Measurements from ENCODE around the gene LECT2.

Gene LECT2

DNA sequence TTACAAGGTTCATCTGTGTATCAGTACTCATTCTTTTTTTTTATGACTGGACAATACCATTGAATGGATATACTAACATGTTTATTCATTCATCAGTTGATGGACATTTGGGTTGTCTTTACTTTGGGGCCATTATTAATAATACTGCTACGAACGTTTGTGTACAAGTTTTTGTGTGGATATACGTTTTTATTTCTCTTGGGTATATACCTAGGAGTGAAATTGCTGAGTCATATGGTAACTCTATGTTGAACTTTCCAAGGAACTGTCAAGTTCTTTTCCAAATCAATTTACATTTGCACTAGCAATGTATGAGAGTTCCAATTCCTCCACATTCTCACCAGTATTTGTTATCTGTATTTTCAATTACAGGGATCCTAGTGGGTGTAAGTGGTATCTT, 12.0 kb upstream of the LECT2 start:
- DNase-seq, result no peak
- Mint-ChIP-seq H3K9me3 (no peaks in the 10 kb centered on the region), H3K27me3 (no peaks in the 10 kb centered on the region), H3K36me3 (no peaks in the 10 kb centered on the region), H3K27ac (no peak overlapping the region), H3K4me3 (no peak overlapping the region), H3K4me1 (no peaks in the 10 kb centered on the region)
- CTCF ChIA-PET, result no interaction called here

DNA sequence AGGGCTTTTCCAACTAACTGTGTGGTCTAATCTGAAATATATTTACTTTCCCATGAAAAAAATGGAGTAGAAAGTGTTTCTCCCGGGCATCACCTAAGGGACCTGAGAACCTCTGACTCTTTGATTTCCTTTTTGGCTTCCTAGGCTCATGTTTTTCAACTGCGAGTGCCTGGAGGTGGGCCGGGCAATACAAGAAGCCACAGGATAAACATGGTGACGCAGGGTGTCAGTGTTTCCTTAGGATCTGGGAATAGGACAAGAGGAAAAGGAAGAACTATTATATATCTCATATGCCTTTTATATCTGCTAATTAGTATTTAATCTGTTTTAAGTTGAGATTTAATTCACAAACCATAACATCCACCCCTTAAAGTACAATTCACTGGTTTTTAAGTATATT, 11.4 kb upstream of the LECT2 start:
- no peak overlapping the region for H3K27ac Mint-ChIP-seq
- no peaks in the 10 kb centered on the region for H3K27me3 Mint-ChIP-seq

DNA sequence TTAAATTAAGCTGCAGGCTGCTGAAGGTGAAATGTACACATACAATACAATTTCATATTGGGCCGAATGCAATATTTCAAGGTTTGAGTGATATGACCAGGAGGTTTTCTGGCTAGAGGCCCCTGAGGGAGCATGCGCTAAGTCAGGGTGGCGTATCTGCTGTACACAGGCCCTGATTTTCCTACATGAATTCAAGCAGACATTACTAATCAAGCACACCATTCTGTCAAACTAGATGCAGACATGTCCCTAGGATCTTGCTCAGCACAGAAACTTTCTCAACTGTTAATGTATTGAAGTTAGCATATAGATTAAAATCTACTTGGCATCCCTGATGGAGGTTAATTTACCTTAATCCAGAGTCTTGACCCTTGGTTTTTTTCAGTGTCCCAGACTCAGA, 10.7 kb upstream of the LECT2 start:
- Mint-ChIP-seq H3K4me1 (no peaks in the 10 kb centered on the region), H3K36me3 (no peaks in the 10 kb centered on the region), H3K27me3 (no peaks in the 10 kb centered on the region), H3K9me3 (no peaks in the 10 kb centered on the region), H3K27ac (no peak overlapping the region), H3K4me3 (no peak overlapping the region)
- CTCF ChIA-PET, result no interaction called here
- no peak for DNase-seq

More for the DNA sequence above, 11.4 kb upstream of the LECT2 start:
- DNase-seq, result no peak
- H3K36me3 Mint-ChIP-seq, result no peaks in the 10 kb centered on the region
- H3K4me3 Mint-ChIP-seq, result no peak overlapping the region
- no peaks in the 10 kb centered on the region for H3K4me1 Mint-ChIP-seq
- no peaks in the 10 kb centered on the region for H3K9me3 Mint-ChIP-seq
- CTCF ChIA-PET, result no interaction called here

DNA sequence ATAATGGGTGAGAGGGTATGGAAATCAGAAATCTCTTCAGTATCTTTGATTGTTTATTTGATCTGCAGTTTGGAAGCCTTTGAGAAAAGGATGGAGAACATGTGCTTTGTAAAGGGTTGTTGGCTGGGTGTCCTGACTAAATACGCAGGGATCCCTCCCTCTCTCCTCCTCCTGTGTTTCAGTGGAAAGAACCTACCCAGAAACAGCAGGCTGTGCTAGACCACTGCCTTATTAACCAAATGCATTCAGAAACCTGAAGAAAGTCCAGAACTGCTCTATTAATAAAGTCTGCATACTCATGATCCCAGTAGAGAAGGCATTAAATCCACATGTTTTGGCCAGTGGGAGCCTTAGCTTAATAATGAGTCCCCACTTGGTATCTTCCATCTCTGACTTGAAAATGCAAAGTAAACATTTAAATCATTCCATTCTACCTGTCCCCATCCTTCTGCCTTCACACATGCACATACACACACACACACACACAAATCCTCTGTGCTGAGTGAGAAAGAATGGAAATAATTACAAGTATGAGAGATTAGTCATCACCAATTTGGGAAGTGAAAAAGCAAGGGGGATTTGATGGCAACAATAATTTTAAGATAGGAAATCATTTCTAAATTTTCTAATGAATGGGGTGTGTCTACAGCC, 10.0 kb upstream of the LECT2 start:
- no peaks in the 10 kb centered on the region for H3K4me1 Mint-ChIP-seq

DNA sequence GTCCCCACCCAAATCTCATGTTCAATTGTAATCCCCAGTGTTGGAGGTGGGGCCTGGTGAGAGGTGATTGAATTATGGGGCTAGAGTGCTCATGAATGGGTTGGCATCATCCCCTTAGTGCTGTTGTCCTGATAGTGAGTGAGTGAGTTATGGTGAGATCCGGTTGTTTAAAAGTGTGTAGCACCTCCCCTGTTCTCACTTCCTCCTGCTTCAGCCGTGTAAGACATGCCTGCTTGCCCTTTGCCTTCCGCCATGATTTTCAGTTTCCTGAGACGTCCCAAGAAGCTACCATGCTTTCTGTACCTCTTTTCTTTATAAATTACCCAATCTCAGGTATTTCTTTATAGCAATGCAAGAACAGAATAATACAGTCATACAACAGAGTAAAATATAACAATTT, 742 bp upstream of the LECT2 start:
- H3K27ac Mint-ChIP-seq, result no peak overlapping the region
- H3K4me3 Mint-ChIP-seq, result no peak overlapping the region
- no peaks in the 10 kb centered on the region for H3K36me3 Mint-ChIP-seq
- H3K4me1 Mint-ChIP-seq, result no peaks in the 10 kb centered on the region
- CTCF ChIA-PET, result no interaction called here
- no peaks in the 10 kb centered on the region for H3K27me3 Mint-ChIP-seq
- no peak for DNase-seq
- H3K9me3 Mint-ChIP-seq, result no peaks in the 10 kb centered on the region

More for the DNA sequence above, 10.0 kb upstream of the LECT2 start:
- Mint-ChIP-seq H3K27ac (no peak overlapping the region), H3K27me3 (no peaks in the 10 kb centered on the region), H3K9me3 (no peaks in the 10 kb centered on the region), H3K36me3 (no peaks in the 10 kb centered on the region), H3K4me3 (no peak overlapping the region)
- CTCF ChIA-PET, result no interaction called here
- no peak for DNase-seq

DNA sequence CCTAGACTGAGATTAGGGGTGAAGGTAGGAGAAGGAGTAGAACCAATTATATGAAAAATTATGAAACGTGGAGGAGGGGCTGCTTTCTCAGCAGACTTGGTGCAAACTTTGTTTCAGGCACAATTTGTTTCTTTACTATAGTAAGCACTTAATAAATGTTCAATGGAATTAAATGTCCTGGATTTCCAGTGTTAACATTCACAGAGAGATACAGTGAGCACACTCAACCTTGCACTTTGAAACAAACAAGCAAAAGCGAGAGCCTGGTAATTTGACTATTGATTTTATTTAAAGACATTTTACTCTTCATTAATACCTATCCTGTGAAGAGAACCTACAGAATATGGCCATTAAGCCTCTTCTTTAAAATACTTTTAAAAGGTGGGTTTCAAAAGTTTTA, 933 bp downstream of the LECT2 start:
- H3K9me3 Mint-ChIP-seq, result no peaks in the 10 kb centered on the region
- H3K36me3 Mint-ChIP-seq, result no peaks in the 10 kb centered on the region
- H3K27me3 Mint-ChIP-seq, result no peaks in the 10 kb centered on the region
- CTCF ChIA-PET, result interaction anchor here (1.5 kb wide), 1 partner anchor 8 kb away, joined by 3 read pairs; no protein-coding TSS in a partner anchor
- no peak overlapping the region for H3K27ac Mint-ChIP-seq
- no peak for DNase-seq
- H3K4me1 Mint-ChIP-seq, result no peaks in the 10 kb centered on the region
- no peak overlapping the region for H3K4me3 Mint-ChIP-seq

DNA sequence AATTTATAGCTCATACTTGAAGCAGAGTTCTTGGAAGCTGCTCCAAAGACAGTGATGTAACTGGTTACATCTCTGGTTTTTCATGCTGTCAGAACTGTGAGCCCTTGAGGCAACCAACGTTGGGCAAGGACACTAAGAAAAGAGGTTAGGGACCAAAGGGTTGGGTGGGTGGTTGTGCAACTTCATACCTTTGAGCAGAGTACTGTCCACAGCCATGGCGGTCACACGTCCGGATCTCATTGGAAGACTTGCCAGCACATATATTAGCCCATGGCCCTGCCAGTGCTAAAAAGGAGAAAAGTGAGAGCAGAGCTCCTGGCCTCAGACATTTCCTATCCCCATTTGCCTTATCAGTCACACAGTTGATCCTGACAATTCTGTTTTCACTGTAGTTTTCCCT, 2.1 kb downstream of the LECT2 start:
- Mint-ChIP-seq H3K36me3 (no peaks in the 10 kb centered on the region), H3K4me1 (no peaks in the 10 kb centered on the region), H3K4me3 (no peak overlapping the region), H3K27me3 (no peaks in the 10 kb centered on the region), H3K9me3 (no peaks in the 10 kb centered on the region), H3K27ac (peak overlapping the region; percentile 11)
- DNase-seq, result no peak
- CTCF ChIA-PET, result interaction anchor here (1.5 kb wide), 1 partner anchor 7 kb away, joined by 3 read pairs; no protein-coding TSS in a partner anchor

DNA sequence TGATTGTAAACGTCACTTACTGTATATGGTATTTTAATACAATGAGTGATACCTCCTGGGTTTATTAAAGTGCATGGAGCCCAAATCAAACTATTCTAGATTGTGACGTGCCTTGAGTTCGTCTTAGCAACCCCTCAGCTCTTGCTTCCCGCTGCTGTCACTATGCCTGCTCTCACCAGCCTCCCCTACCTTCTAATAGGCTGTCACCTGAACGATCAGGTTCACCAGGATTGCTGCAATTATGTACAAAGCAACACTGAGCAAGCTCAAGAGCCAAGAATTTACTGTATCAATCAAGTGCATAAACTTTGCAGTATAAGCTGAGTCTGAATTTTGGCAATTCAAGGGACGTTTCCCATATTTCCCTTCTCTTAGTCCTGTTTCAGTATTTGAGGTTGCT, 3.0 kb downstream of the LECT2 start:
- Mint-ChIP-seq H3K4me3 (no peak overlapping the region), H3K36me3 (no peaks in the 10 kb centered on the region), H3K27me3 (no peaks in the 10 kb centered on the region), H3K9me3 (no peaks in the 10 kb centered on the region), H3K4me1 (no peaks in the 10 kb centered on the region), H3K27ac (no peak overlapping the region)
- no peak for DNase-seq
- CTCF ChIA-PET, result no interaction called here

DNA sequence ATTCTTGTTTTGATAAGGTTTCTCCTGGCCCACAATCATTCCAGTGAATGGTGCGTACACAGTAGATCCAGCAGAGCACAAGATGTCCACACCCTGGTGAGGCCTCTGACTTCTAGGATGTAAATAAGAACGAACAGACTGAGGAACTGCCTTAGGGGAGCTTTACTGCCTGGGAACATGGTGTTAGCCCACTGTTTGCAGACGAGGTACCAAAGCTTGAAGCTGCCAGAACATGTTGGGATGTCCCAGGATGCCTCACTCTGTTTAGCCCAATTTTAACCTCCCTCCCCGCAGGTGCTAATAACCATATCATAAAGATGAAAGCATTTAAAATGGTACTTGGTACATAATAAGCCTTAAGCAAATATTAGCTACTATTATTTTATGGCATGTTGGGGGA, 3.5 kb downstream of the LECT2 start:
- no peaks in the 10 kb centered on the region for H3K27me3 Mint-ChIP-seq
- no peak overlapping the region for H3K27ac Mint-ChIP-seq
- H3K4me1 Mint-ChIP-seq, result no peaks in the 10 kb centered on the region
- H3K9me3 Mint-ChIP-seq, result no peaks in the 10 kb centered on the region
- no peak for DNase-seq
- no peaks in the 10 kb centered on the region for H3K36me3 Mint-ChIP-seq
- no peak overlapping the region for H3K4me3 Mint-ChIP-seq
- CTCF ChIA-PET, result no interaction called here

DNA sequence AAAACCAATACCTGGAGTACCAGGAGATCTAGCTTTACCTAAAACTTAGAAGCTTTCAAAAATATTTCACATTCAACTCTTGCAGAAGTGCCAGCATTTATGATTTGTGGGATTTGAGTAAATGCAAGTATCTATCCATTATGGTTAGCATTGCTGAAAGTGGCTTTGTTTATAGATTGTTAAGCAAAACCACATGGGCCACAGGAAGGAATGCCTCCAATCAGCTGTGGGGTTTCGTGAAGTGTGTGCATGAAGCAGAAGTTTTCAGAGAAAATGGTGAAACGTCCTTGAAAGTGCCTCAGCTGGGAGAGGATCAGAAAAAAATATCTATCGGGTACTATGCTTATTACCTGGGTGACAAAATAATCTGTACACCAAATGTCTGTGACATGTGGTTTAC, 4.2 kb downstream of the LECT2 start:
- Mint-ChIP-seq H3K27me3 (no peaks in the 10 kb centered on the region), H3K4me3 (no peak overlapping the region), H3K27ac (no peak overlapping the region), H3K4me1 (no peaks in the 10 kb centered on the region), H3K36me3 (no peaks in the 10 kb centered on the region), H3K9me3 (no peaks in the 10 kb centered on the region)
- CTCF ChIA-PET, result no interaction called here
- DNase-seq, result no peak

DNA sequence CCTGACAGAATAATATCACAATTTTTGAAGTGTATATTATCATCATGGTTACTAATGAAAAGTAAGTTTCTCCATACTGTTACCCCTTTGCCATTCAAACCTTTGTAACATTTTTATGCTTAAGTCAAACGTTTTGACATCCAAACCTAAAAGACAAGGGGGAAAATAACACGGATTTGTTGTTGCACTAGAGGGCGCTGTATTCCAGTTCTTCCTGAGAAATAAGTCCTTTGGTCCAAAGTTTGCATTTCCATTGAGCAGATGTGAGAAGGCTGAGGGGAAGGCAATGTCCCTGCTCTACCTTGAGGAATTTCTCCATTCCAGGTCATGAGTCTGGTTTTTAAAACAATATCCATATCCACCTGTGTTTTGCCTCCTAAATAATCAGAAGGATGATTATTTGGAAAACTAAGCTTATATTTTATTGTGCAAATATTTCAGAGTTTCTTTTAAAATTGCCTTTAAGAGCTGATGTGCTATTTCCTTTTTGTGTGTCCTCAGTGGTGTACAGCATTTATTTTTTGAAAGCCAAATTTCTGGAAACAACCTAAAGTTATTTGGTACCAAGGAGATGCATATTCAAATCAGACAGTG, 9.7 kb downstream of the LECT2 start:
- H3K4me1 Mint-ChIP-seq, result no peaks in the 10 kb centered on the region
- no peak overlapping the region for H3K27ac Mint-ChIP-seq
- H3K4me3 Mint-ChIP-seq, result no peak overlapping the region
- H3K36me3 Mint-ChIP-seq, result no peaks in the 10 kb centered on the region
- peak; percentile 26 for DNase-seq
- CTCF ChIA-PET, result interaction anchor here (0.6 to 1.8 kb wide), 9 partner anchors 8 to 289 kb away, joined by 3 to 7 read pairs (median 3); partner anchors contain the start of gene LECT2
- H3K27me3 Mint-ChIP-seq, result no peaks in the 10 kb centered on the region
- H3K9me3 Mint-ChIP-seq, result no peaks in the 10 kb centered on the region

DNA sequence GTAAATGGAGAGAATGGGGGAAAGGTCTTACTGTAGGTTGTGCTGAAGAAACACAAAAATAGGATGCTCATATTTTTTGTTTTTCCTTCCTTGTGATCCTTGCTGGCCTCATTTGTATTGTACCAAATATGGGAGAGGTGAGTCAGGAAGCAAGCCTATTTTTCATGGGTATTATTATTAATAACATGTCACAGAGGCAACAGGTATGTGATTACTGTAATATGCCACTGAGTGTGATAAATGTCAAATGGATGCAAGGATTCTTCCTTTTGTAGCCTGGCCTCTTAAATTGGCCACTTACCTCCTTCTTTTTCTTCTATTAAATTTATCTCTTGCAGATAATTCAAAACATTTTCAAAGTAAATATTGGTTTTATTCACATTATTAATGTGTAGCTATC, 10.2 kb downstream of the LECT2 start:
- H3K4me1 Mint-ChIP-seq, result no peaks in the 10 kb centered on the region
- no peaks in the 10 kb centered on the region for H3K27me3 Mint-ChIP-seq
- no peak overlapping the region for H3K27ac Mint-ChIP-seq
- H3K4me3 Mint-ChIP-seq, result no peak overlapping the region
- CTCF ChIA-PET, result interaction anchor here (1.0 to 1.2 kb wide), 5 partner anchors 10 to 229 kb away, joined by 3 to 6 read pairs (median 3); partner anchors contain the start of gene LECT2
- DNase-seq, result no peak
- H3K9me3 Mint-ChIP-seq, result no peaks in the 10 kb centered on the region
- H3K36me3 Mint-ChIP-seq, result no peaks in the 10 kb centered on the region

DNA sequence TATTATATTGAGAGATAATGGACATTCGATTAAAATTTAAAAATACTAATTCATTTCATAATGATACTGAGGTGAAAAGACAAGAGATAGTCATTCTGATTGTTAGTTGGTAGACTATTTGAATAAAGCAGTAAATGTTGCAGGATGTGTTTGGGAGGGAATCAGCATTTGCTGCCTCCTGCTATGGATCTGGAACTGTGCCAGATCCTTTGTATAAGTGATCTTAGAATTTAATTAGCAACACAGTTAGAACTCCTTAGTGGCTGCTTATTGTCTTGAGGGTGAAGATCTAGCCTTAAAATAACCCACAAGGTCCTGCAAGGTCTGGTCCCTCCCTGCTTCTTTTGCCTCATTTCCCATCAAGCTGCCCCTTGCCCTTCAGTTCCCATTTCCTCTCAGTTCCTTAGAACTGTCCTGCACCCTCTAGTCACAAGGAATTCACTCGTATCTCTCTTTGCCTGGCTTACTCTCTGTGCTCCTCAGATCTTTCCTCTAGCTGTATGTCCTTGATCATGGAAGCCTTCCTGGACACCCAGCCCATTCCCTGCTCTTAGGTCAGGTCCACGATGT, 12.5 kb downstream of the LECT2 start:
- H3K27ac Mint-ChIP-seq, result no peak overlapping the region
- no peaks in the 10 kb centered on the region for H3K27me3 Mint-ChIP-seq
- no peaks in the 10 kb centered on the region for H3K36me3 Mint-ChIP-seq
- CTCF ChIA-PET, result interaction anchor here (1.1 kb wide), 1 partner anchor 270 kb away, joined by 3 read pairs; no protein-coding TSS in a partner anchor
- H3K4me1 Mint-ChIP-seq, result no peaks in the 10 kb centered on the region
- DNase-seq, result no peak
- no peaks in the 10 kb centered on the region for H3K9me3 Mint-ChIP-seq
- H3K4me3 Mint-ChIP-seq, result no peak overlapping the region

DNA sequence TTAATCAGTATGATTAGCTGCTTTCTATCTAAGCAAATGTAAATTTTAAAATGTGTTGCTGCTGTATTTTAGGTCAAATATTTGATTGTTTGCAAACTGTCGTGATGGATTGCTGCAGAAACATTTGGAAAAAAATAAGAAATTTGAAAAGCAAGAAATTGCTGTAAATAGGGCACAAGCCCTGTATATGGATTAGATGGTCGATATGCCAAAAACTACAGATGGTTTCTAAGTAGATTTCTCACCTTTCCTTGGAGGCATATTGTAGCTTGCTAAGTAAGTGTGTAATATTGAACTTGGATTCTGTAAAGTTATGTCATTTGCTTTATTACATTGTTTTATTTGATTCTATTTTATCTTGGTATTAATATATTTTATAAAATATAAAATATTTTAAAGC, 13.1 kb downstream of the LECT2 start:
- Mint-ChIP-seq H3K9me3 (no peaks in the 10 kb centered on the region), H3K4me3 (no peak overlapping the region), H3K27ac (no peak overlapping the region), H3K36me3 (no peaks in the 10 kb centered on the region), H3K4me1 (no peaks in the 10 kb centered on the region), H3K27me3 (no peaks in the 10 kb centered on the region)
- DNase-seq, result no peak
- CTCF ChIA-PET, result interaction anchor here (1.1 kb wide), 1 partner anchor 270 kb away, joined by 3 read pairs; no protein-coding TSS in a partner anchor
